ENCODE measurements around the gene ARMC9. TPM values are rescaled to one million over a fixed set of nuclear protein-coding genes. Genes with fewer than 3 reads are reported as not detected.

ARMC9 gene
- total RNA-seq, 1 donor, result 189 TPM

GRCh38 chr2:231325826-231326225 is 127.4 kb downstream of the ARMC9 start:
- TF ChIP-seq CTCF (IDR thresholded peaks at IDR 0.05; ENCODE audit: insufficient read depth, low read depth, low read length), result no peak
- DNase-seq (ENCODE audit: low read depth), result no peak
- no peak overlapping the region for H3K4me3 ChIP-seq (ENCODE audit: low read depth, low read length)

DNA sequence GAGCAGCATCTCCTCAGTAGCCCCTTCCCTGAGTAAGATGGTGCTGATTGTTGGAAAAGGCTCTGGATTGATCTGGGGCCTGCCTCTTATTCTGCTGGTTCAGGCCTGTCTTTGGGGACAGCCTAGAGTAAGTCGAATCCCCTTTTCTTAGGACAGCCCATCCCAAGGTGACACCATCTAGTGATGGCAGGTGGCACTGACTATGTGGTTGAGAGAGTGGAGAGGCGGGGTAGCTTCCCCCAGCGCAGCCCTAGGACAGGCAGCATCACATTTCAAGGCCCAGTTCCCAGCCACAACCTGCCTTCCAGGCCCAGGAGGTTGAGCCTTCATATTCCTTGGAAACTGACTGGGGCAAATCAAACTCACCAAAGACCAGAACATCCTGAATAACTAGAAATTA is 128.0 kb downstream of the ARMC9 start:
- DNase-seq (ENCODE audit: low read depth), result no peak
- H3K4me3 ChIP-seq (ENCODE audit: low read depth, low read length), result no peak overlapping the region
- no peak for TF ChIP-seq CTCF (IDR thresholded peaks at IDR 0.05; ENCODE audit: insufficient read depth, low read depth, low read length)

DNA sequence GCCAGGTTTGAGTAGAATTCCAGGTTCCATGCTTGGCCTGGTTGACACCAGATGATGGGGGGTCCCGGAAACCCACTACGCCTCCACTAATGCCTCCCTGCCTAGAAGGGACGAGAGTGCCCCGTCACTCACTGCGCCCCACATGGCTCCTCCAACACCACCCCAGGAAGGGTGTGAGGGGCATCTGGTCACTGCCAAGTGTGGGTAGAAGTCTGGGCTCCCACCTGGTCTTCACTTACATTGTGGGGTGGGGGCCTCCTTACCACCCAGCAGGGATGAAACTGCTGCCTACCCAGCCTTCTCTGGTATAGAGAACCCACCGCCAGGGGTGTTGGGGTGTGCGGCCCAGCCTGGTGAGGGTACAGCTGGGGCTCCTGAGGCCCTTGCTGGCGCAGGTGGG is 131.9 kb downstream of the ARMC9 start:
- TF ChIP-seq CTCF (IDR thresholded peaks at IDR 0.05; ENCODE audit: insufficient read depth, low read depth, low read length), result no peak
- no peak for DNase-seq (ENCODE audit: low read depth)
- no peak overlapping the region for H3K4me3 ChIP-seq (ENCODE audit: low read depth, low read length)

DNA sequence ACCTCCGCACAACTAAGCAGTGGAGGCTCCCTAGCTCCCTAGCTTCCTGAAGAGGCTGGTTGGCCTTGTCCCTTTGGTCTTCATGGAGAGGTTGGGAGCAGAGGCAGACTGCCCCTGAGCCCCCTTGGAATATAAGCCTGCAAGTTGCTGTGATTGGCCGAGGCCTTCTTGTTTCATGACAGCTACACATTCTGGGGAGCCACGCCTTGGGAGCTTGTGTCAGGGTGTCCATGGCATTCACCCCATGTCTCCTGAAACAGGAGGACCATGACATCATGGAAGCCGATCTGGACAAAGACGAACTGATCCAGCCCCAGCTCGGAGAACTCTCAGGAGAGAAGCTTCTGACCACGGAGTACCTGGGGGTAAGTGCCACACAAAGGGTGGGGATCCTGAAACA is 133.1 kb downstream of the ARMC9 start:
- H3K4me3 ChIP-seq (ENCODE audit: low read depth, low read length), result no peak overlapping the region
- TF ChIP-seq CTCF (IDR thresholded peaks at IDR 0.05; ENCODE audit: insufficient read depth, low read depth, low read length), result no peak
- DNase-seq (ENCODE audit: low read depth), result no peak

- no peak for DNase-seq (ENCODE audit: low read depth)
- no peak for TF ChIP-seq CTCF (IDR thresholded peaks at IDR 0.05; ENCODE audit: insufficient read depth, low read depth, low read length)
- H3K4me3 ChIP-seq (ENCODE audit: low read depth, low read length), result no peak overlapping the region
Measured at GRCh38 chr2:231332388-231332787, 134.0 kb downstream of the ARMC9 start.

DNA sequence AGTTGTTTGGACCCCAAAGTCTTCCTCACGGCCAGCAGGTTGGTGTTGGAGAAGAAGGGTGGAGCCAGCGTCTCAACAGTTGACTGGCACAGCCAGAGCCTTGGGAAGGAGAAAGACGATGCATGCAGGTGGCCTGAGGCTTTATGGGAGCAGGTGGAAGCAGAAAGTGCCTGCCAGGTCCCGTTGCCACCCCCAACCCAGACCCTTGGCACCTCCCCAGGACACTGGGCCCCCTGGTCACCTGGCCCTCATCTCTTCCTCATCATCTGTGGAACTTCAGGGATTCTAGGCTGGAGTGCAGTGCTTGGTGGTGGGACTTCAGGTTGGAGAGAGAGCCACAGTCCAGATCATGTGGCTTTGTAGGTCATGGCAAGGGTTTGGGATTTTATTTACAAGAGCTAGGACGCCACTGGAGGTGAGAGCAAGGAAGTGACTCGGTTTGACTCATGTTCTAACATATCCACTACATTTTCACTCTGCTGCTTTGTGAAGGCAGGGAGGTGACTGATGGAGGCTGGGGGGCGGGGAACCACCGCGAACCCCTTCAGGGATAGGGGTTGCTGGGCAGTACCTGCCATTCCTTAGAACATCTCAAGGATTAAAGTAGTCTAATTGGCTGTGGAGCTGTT is 134.6 kb downstream of the ARMC9 start:
- no peak for TF ChIP-seq CTCF (IDR thresholded peaks at IDR 0.05; ENCODE audit: insufficient read depth, low read depth, low read length)
- no peak for DNase-seq (ENCODE audit: low read depth)
- H3K4me3 ChIP-seq (ENCODE audit: low read depth, low read length), result no peak overlapping the region

Measured in fibroblast of villous mesenchyme (primary cell).